Hepatocyte (in vitro differentiated cells): ENCODE measurements around the gene RPL11. TPM values are rescaled to one million over a fixed set of nuclear protein-coding genes. Genes with fewer than 3 reads are reported as not detected.

ENCODE experiments used
- DNase-seq: peaks from one replicate; pipeline ENCODE4 v3.0.0-alpha.2; 2016; ENCODE audit warnings: low spot score
- H2AFZ ChIP-seq: fragments of 200-600 bp; sonication (generic); 2 replicates; pipeline ENCODE4 v1.6.0; 2016; ENCODE audit warnings: antibody characterized with exemption, mild to moderate bottlenecking
- H3K27ac ChIP-seq: fragments of 200-600 bp; sonication (generic); 2 replicates; pipeline ENCODE4 v1.5.1; 2016; ENCODE audit warnings: mild to moderate bottlenecking
- H3K27me3 ChIP-seq: fragments of 200-600 bp; sonication (generic); 2 replicates; pipeline ENCODE4 v1.6.1; 2016
- H3K36me3 ChIP-seq: fragments of 200-600 bp; sonication (generic); replicated peaks from 2 replicates; pipeline ENCODE4 v1.5.1; 2016; ENCODE audit warnings: low read depth; ENCODE audit not compliant: insufficient read depth
- H3K4me1 ChIP-seq: fragments of 200-600 bp; sonication (generic); 2 replicates; pipeline ENCODE4 v1.5.1; 2016; ENCODE audit warnings: mild to moderate bottlenecking, moderate library complexity; ENCODE audit not compliant: insufficient read depth
- H3K4me2 ChIP-seq: fragments of 200-600 bp; sonication (generic); 2 replicates; pipeline ENCODE4 v1.6.0; 2016
- H3K4me3 ChIP-seq: fragments of 200-600 bp; sonication (generic); 2 replicates; pipeline ENCODE4 v1.5.1; 2016; ENCODE audit warnings: mild to moderate bottlenecking
- H3K79me2 ChIP-seq: fragments of 200-600 bp; sonication (generic); 2 replicates; pipeline ENCODE4 v1.6.0; 2017; ENCODE audit warnings: mild to moderate bottlenecking
- H3K9me2 ChIP-seq: fragments of 200-600 bp; sonication (generic); replicated peaks from 2 replicates; pipeline ENCODE4 v1.6.0; 2017; ENCODE audit warnings: mild to moderate bottlenecking; ENCODE audit not compliant: insufficient read depth
- H3K9me3 ChIP-seq: fragments of 200-600 bp; sonication (generic); 2 replicates; pipeline ENCODE4 v1.5.1; 2016; ENCODE audit warnings: low read depth, mild to moderate bottlenecking
- H4K20me1 ChIP-seq: fragments of 200-600 bp; sonication (generic); 2 replicates; pipeline ENCODE4 v1.6.0; 2016; ENCODE audit warnings: mild to moderate bottlenecking; ENCODE audit not compliant: insufficient read depth, poor library complexity, severe bottlenecking
- CTCF ChIP-seq: fragments of 200-600 bp; sonication (generic); IDR thresholded peaks from 2 replicates; pipeline ENCODE4 v1.5.1; 2016; ENCODE audit warnings: antibody characterized with exemption, mild to moderate bottlenecking; ENCODE audit not compliant: poor library complexity
- EZH2 ChIP-seq: fragments of 200-600 bp; sonication (generic); IDR thresholded peaks from 2 replicates; pipeline ENCODE4 v1.6.1; 2016; ENCODE audit warnings: antibody characterized with exemption, mild to moderate bottlenecking, borderline replicate concordance
- EZH2phosphoT487 ChIP-seq: fragments of 200-600 bp; sonication (generic); IDR thresholded peaks from one replicate; pipeline ENCODE4 v1.6.1; 2018; ENCODE audit warnings: antibody characterized with exemption, mild to moderate bottlenecking, low read depth, moderate library complexity; ENCODE audit not compliant: unreplicated experiment, severe bottlenecking
- WGBS: methylation state at CpG from one replicate; pipeline ENCODE4 v1.1.6; 2016; ENCODE audit warnings: low lambda C conversion rate; ENCODE audit errors: missing lambda C conversion rate; 5-methylcytosine and 5-hydroxymethylcytosine counted together
- polyA plus RNA-seq: library from polyadenylated mRNA; unstranded; fragments of >200 nt; fragmentation: Nextera tagmentation; extraction: Ambion mirVana; gene quantifications from 2 replicates; pipeline ENCODE4 v1.2.1, GENCODE V29; 2016
- total RNA-seq: library from RNA; depleted of rRNA; stranded (reverse); fragments of >200 nt; gene quantifications from 2 replicates; pipeline ENCODE4 v1.2.3, GENCODE V29; 2014

The RPL11 gene
- total and polyA plus RNA-seq, 2 experiments from 2014 or later = 526 to 862 TPM

DNA sequence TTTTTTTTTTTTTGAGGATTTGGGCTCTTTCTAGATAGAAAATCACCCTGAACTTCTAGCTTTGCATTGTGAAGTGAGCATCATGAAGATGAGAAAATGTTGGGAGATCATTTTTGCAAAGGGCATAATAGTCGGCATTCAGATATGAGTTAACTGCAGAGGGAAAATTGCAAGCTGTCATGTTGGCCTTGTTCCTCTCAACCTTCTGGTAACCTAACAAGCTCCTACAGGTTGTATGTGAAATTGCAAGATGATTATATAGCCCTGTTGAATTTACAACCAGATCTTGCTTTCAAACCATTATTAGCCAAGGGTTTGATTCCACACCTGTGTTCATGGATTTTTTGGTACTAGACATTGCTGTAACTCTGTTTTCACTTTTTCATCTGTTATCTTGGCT lies 53.9 kb downstream of the RPL11 start:
- Histone ChIP-seq H3K4me3 (no peak overlapping the region), H3K9me3 (no peaks in the 10 kb centered on the region), H3K4me2 (peak overlapping the region; percentile 88), H3K27me3 (no peaks in the 10 kb centered on the region), H2AFZ (no peak overlapping the region), H4K20me1 (peaks cover 47% of the 10 kb centered on the region), H3K36me3 (peaks cover 2% of the 10 kb centered on the region), H3K79me2 (peaks cover 76% of the 10 kb centered on the region), H3K9me2 (no peaks in the 10 kb centered on the region), H3K27ac (no peak overlapping the region), H3K4me1 (peaks cover 16% of the 10 kb centered on the region)
- TF ChIP-seq CTCF = peak; percentile 32
- no peak for TF ChIP-seq EZH2phosphoT487
- no peak for TF ChIP-seq EZH2
- 74% methylated on average over 1 of the region's 1 CpG for WGBS
- peak; percentile 40 for DNase-seq

Other genes starting within 250 kb of the RPL11 start
- gene ASAP3, start 207.6 kb upstream of the RPL11 start, total RNA-seq = 34.2 and 45.1 TPM in 2 replicates
- 28.8 and 35.1 TPM in 2 replicates for gene ASAP3, start 207.6 kb upstream of the RPL11 start, polyA plus RNA-seq
- gene E2F2, start 160.6 kb upstream of the RPL11 start, total RNA-seq = 0.76 and 1.2 TPM in 2 replicates
- gene E2F2, start 160.6 kb upstream of the RPL11 start, polyA plus RNA-seq = 0.21 and 0.85 TPM in 2 replicates
- 155 and 186 TPM in 2 replicates for gene ID3, start 132.3 kb upstream of the RPL11 start, total RNA-seq
- 314 and 336 TPM in 2 replicates for gene ID3, start 132.3 kb upstream of the RPL11 start, polyA plus RNA-seq
- 25.6 and 28.3 TPM in 2 replicates for gene ELOA, start 51.7 kb downstream of the RPL11 start, total RNA-seq
- 26.0 and 27.0 TPM in 2 replicates for gene ELOA, start 51.7 kb downstream of the RPL11 start, polyA plus RNA-seq
- 45.1 and 49.4 TPM in 2 replicates for gene PITHD1, start 86.6 kb downstream of the RPL11 start, total RNA-seq
- 28.4 and 29.3 TPM in 2 replicates for gene PITHD1, start 86.6 kb downstream of the RPL11 start, polyA plus RNA-seq
- 73.2 and 108 TPM in 2 replicates for gene LYPLA2, start 99.3 kb downstream of the RPL11 start, total RNA-seq
- 162 and 163 TPM in 2 replicates for gene LYPLA2, start 99.3 kb downstream of the RPL11 start, polyA plus RNA-seq
- gene GALE, start 108.9 kb downstream of the RPL11 start, total RNA-seq = 73.6 and 89.9 TPM in 2 replicates
- 114 and 117 TPM in 2 replicates for gene GALE, start 108.9 kb downstream of the RPL11 start, polyA plus RNA-seq
- 78.5 and 87.5 TPM in 2 replicates for gene HMGCL, start 133.6 kb downstream of the RPL11 start, total RNA-seq
- 79.0 and 90.7 TPM in 2 replicates for gene HMGCL, start 133.6 kb downstream of the RPL11 start, polyA plus RNA-seq
- gene FUCA1, start 176.5 kb downstream of the RPL11 start, total RNA-seq = 59.0 and 69.4 TPM in 2 replicates
- gene FUCA1, start 176.5 kb downstream of the RPL11 start, polyA plus RNA-seq = 55.3 and 74.2 TPM in 2 replicates
- gene CNR2, start 221.6 kb downstream of the RPL11 start, total RNA-seq = not detected in 2 replicates
- not detected in 2 replicates for gene CNR2, start 221.6 kb downstream of the RPL11 start, polyA plus RNA-seq